MG63 (cell line): ENCODE data around the gene FAM9C. TPM values are rescaled to one million over a fixed set of nuclear protein-coding genes. Genes with fewer than 3 reads are reported as not detected.

Experiments
- total RNA-seq: library from RNA; depleted of rRNA; stranded (reverse); fragments of >200 nt; shearing (Covaris generic); gene quantifications from 2 replicates; pipeline ENCODE4 v1.2.3, GENCODE V29; 2014; ENCODE audit warnings: low replicate concordance; rRNA removed

FAM9C gene
- total RNA-seq, 1 experiment from 2014 or later = not detected

Other genes starting within 250 kb of the FAM9C start
- gene TLR7, start 177.5 kb downstream of the FAM9C start, total RNA-seq = not detected in 2 replicates
- not detected in 2 replicates for gene TLR8, start 138.0 kb downstream of the FAM9C start, total RNA-seq
- 1,177 and 1,592 TPM in 2 replicates for gene TMSB4X, start 69.5 kb downstream of the FAM9C start, total RNA-seq